ENCODE results near the gene SLC35G6. TPM values are rescaled to one million over a fixed set of nuclear protein-coding genes. Genes with fewer than 3 reads are reported as not detected.
A peak's percentile ranks its signal among the peaks of the same experiment; 100 is the strongest.

Gene SLC35G6
- total RNA-seq, 1 experiment from 2014 or later, result 0.26 TPM

- TF ChIP-seq PRDM15 (CRISPR knock-in tag; IDR thresholded peaks at IDR 0.05) (no peak), E2F5 (CRISPR knock-in tag; IDR thresholded peaks at IDR 0.05) (peak; percentile 84), CREM (CRISPR knock-in tag; IDR thresholded peaks at IDR 0.05) (peak; percentile 75; the same call in 1 of the 2 replicates), NR1H2 (CRISPR knock-in tag; IDR thresholded peaks at IDR 0.05) (no peak), AFF4 (CRISPR knock-in tag; IDR thresholded peaks at IDR 0.05; ENCODE audit: borderline replicate concordance) (0 out of 2 replicates have a peak, but pooled peaks have one; percentile 30), ELF4 (CRISPR knock-in tag; IDR thresholded peaks at IDR 0.05; ENCODE audit: low read depth) (peak; percentile 86; the same call in 1 of the 2 replicates), STAT6 (CRISPR knock-in tag; conservative IDR thresholded peaks at IDR 0.05; ENCODE audit: low read depth) (no peak), ZNF121 (CRISPR knock-in tag; IDR thresholded peaks at IDR 0.05) (no peak), EMX1 (CRISPR knock-in tag; IDR thresholded peaks at IDR 0.05) (no peak), ZNF281 (CRISPR knock-in tag; IDR thresholded peaks at IDR 0.05) (no peak), ETV6 (CRISPR knock-in tag; IDR thresholded peaks at IDR 0.05) (peak; percentile 85), IRF2 (CRISPR knock-in tag; IDR thresholded peaks at IDR 0.05; ENCODE audit: borderline replicate concordance, low read depth) (no peak), MAX (CRISPR knock-in tag; IDR thresholded peaks at IDR 0.05) (peak; percentile 91), ZNF232 (CRISPR knock-in tag; IDR thresholded peaks at IDR 0.05) (peak; percentile 95; the same call in 1 of the 2 replicates), ARID4B (CRISPR knock-in tag; IDR thresholded peaks at IDR 0.05; ENCODE audit: borderline replicate concordance) (peak; percentile 22; the same call in 1 of the 2 replicates), PRRX2 (CRISPR knock-in tag; IDR thresholded peaks at IDR 0.05) (no peak)
Measured at GRCh38 chr17:7436556-7437368, 44.5 kb upstream of the SLC35G6 start (continued).

All from WTC11 (cell line).